CMK (cell line): ENCODE results near the gene BTBD18.
"Not testable (repeated sequence)": the region's sequence is repeated elsewhere in the genome, so short reads cannot be mapped to it uniquely, and the experiment has no call there.

Experiments used
- DNase-seq: peaks from one replicate; pipeline ENCODE4 v3.0.0-alpha.2; 2010; ENCODE audit warnings: low read depth

The BTBD18 gene

DNA sequence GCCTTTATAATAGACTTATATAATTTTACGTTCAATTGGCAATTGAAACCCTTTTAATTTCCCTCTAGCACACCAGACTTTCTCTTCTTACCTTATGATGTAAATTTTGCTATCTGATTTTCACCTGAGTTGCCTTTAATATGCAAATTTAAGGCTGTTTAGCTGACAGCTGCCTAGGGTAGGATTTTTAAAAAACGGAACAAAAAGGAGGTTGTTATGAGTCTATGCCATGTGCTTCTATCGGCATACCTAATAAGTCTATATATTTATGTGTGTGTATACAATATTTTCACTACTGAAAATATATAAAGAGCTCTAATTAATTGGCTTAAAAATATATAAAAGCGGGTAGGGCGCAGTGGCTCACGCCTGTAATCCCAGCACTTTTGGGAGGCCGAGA, 22.1 kb downstream of the BTBD18 start:
- no peak for DNase-seq

DNA sequence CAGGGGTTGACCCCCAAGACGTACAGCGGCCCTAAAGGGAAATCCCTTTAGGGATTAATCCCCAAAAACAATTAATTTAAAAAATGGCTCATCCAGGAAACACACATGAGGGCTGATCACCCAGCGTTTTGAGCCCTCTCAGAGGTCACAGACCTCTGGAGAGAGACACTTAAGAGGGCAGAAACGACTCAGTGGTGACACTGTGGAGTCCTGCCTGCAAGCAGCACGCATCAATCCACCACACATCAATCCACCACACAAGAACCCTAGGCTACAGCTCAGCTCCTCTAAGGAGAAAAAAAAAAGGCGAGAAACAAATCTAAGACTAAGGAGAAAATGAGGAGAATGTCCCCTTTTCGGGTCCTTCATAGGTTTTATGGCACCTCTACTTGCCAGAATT, 22.8 kb downstream of the BTBD18 start:
- DNase-seq, result no peak

DNA sequence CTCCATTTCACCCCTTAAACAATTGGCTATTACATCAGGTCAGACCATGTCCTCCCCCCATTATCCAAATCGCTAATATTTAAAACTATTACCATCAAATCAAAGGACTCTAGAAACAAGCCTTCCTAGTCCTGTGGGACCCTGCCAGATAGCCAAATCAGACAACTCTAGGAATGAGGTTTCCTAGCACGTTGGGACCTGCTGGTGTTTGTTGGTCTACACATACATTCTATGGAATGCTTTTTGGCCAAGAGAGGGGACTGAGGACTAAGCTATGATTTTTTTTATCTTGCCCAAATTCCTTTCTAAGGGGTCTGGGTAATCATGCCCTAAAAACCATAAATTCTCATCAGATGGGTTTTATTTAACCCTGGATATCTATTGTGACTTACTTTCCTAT, 24.4 kb downstream of the BTBD18 start:
- DNase-seq, result no peak

DNA sequence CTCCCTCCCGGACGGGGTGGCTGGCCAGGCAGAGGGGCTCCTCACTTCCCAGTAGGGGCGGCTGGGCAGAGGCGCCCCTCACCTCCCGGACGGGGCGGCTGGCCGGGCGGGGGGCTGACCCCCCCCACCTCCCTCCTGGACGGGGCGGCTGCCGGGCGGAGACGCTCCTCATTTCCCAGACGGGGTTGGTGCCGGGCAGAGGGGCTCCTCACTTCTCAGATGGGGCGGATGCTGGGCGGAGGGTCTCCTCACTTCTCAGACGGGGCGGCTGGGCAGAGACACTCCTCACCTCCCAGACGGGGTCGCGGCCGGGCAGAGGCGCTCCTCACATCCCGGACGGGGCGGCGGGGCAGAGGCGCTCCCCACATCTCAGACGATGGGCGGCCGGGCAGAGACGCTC, 34.9 kb downstream of the BTBD18 start:
- DNase-seq, result not testable (repeated sequence)

DNA sequence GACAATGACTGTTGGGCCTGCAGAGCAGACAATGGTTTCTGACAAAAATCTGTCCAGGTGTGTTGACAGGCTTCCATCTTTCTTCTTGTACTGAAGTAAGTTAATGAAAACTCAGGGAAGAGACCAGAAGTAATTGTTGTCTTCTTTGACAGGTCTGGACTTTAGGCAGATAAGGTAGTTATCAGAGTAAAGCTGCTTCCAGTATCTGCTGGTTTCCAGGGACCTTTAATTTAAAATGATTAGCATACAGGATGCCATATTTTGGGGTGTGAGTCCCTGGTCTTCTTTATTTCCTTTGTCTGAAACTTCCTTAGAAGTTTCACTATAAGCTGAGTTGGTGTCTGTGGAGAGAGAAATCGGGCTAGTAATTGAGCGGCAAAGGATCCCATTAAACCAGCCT, 37.8 kb downstream of the BTBD18 start:
- DNase-seq, result no peak

DNA sequence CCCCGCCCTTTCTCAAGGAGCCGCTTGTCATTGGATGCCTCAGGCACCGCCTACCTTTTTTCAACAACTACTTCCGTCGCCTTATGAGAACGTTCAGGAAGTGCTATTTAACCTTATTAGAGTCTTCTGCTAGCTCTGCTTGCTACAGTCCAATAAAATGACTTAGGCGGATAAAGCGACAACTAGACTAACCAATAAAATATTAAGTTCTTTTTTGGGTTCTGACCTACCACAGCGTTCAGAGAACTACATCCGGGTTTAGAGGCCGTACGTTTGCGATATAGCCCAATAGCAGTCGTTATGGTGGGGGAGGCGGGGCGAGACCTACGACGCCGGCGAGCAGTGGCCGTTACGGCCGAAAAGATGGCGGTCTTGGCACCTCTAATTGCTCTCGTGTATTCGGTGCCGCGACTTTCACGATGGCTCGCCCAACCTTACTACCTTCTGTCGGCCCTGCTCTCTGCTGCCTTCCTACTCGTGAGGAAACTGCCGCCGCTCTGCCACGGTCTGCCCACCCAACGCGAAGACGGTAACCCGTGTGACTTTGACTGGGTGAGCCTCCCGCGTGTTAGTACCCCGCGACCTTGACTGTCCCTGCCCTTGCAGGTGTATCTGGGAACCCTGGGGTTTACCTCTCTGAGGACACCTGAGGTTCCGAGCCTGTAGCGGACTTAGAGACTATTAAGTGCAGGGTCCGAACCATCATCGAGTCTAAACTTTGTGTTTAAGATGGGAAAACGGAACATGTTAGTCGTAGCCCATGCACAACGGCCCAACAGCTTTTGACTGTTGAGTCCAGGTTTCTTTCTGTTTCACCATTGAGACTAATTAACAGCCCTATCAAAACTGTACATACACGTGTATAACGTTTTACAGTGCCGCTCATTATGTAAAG, 39.1 kb downstream of the BTBD18 start, which contains the start of gene TMX2:
Gene TMX2 (plus strand): TSS at position 338 of the 895 bp plus-strand sequence. CDS start 26 bp downstream, at position 364.
- peak; percentile 83 for DNase-seq

DNA sequence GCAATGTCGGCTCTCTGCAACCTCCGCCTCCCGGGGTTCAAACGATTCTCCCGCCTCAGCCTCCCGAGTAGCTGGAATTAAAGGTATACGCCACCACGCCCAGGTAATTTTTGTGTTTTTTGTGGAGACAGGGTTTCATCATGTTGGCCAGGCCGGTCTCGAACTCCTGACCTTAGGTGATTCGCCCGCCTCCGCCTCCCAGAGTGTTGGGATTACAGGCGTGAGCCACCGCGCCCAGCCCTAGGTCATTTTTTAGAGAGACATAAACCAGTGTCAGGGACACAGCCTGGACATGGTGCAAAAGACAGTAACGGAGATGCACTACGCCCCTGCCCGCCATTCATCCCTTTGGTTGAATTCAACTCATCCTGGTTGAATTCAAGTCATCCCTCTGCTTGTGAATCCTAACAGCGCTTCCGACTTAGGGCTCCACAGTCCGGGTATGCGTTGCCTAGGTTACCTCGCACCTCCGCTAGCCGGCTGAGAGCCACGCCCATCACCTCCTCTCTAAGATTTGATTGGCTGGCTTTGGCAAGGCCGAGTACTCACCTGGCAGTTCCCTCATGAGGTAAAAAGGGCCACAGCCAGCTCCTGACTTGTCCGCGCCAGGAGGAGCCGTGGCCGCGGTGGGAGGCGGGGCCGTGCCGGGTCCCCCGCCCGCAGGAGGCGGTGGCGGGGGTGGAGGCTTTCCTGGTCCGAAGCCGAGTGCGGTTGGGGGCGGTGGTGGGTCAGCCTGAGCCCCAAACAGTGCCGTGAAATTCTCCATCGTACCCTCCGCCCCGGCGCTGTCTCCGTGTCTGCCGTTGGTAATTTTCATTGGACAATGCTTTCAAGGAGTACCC, 40.0 kb downstream of the BTBD18 start, which contains the start of gene MED19:
Gene MED19 (minus strand): TSS at position 802 of the 842 bp plus-strand sequence. CDS start 36 bp downstream, at position 766.
- peak; percentile 33 for DNase-seq

DNA sequence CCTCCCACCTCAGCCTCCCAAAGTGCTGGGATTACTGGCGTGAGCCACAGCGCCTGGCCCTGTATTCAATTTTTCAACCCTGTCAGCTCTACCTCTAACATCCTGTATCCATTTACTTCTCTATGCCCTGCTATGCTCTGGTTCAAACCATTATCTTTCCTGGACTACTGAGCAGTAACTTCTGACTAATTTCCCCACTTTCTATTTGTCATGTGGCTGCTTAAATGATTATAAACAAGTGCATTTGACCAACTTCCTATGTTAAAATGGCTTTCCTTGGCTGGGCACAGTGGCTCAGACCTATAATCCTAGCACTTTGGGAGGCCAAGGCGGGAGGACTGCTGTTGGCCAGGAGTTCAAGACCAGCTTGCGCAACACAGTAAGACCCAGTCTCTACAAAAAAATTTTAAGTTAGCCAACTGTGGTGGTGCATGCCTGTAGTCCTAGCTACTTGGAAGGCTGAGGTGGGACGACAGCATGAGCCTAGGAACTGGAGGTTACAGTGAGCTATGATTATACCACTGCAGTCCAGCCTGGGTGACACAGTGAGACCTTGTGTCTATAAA, 41.7 kb downstream of the BTBD18 start:
- DNase-seq, result no peak

DNA sequence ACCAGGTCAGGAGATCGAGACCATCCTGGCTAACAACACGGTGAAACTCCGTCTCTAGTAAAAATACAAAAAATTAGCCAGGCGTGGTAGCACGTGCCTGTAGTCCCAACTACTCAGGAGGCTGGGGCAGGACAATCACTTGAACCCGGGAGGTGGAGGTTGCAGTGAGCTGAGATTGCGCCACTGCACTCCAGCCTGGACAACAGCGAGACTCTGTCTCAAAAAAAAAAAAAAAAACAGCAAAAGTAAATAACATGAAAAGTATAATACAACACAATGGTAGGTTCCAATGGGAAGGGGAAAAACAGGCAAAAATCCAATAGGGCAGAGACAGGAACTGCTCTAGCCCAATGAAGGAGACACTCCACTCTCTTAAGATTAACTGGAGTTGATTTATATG, 46.2 kb downstream of the BTBD18 start:
- not testable (repeated sequence) for DNase-seq

DNA sequence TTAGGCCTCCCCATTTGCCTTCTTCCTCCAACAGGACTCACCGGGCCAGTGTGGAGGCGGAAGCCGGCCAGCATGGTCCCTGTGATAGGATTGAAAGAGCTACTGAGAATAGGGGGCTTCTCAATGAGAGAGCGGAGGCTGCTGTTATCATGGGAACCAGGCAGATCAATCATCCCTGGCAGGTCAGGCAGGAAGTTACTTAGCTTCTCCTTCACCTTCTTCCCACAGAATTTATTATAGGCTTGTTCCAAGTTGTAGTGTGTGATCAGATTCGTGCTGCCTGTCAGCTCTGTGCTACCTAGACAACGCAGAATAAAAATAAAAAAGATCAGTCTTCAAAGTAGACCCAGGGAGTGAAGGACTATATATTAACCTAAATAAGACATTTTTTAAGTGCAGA, 46.7 kb downstream of the BTBD18 start:
- no peak for DNase-seq

DNA sequence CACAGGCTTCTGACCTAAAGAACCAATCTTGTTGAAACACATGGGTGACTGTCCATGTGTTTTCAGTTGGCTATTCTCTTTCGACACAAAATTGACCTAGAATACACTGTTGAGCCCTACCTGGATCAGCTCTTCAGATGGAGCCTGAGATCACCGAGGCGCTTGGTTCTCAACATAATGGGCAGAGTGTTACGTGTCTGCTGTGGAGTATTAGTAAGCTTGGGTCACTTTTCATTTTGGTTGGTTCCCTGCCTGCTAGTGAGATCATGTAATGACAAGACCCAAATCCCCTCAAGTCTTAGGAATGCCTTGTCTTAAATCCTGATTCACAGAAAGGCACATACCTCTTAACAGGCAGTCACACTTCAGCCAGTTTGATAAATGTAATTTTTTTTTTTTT, 48.3 kb downstream of the BTBD18 start:
- DNase-seq, result no peak

DNA sequence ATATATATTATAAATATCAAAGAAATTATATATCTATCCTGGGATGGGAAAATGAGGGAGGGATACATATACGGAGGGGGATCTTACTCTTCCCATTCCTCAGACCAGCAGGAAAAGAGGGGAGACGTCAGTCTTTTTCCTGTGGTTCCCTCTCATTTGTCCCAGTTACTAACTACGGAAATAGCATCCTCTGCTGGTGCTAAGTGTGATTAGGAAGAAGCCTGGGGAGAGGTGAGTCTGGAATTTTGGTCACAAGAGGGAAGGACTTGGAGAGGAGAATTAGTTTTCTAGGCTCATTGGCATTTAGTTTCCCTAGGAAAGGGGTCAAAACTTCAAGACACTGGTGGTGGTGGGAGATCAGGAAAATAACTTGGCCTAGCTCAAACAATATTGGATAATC, 51.2 kb downstream of the BTBD18 start:
- no peak for DNase-seq

DNA sequence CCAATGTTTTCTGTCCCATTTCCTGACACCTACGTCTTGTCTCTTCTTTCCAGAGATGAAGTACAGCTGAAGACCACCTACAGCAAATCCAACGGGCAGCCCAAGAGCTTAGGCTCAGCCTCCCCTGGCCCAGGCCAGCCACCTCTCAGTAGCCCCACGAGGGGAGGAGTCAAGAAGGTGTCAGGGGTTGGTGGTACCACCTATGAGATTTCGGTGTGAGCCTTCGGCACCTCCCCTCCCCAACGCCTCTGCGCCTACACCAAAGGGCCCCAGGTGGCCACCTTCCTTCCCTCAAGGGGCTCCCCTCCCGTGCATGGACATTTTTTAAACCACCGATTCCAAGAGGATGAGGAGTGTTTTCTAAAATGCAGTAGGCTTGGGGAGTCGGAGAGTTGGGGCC, 51.8 kb downstream of the BTBD18 start:
- no peak for DNase-seq

DNA sequence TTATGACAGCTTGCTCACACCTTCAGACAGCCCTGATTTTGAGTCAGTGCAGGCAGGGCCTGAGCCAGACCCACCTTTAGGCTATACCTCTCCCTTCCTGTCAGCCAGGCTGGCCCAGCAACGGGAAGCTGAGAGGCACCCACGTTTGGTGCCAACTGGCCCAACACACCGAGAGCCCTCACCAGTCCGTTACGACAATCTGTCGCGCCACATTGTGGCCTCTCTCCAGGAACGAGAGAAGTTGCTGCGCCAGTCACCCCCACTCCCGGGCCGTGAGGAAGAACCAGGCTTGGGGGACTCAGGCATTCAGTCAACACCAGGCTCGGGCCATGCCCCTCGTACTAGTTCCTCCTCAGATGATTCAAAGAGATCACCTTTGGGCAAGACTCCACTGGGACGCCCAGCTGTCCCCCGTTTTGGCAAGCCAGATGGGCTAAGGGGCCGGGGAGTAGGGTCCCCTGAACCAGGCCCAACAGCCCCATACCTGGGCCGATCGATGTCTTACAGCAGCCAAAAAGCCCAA, 52.7 kb downstream of the BTBD18 start:
- no peak for DNase-seq
